NOMO-1 (cell line): Measurements from ENCODE around the gene TEAD1.

Source experiments
- DNase-seq, 2 experiments: peaks; one replicate each; lab custom pipeline; 2025; ENCODE audit not compliant: unreplicated experiment in 2 of 2; lab: John Stamatoyannopoulos, UW

TEAD1 gene

DNA sequence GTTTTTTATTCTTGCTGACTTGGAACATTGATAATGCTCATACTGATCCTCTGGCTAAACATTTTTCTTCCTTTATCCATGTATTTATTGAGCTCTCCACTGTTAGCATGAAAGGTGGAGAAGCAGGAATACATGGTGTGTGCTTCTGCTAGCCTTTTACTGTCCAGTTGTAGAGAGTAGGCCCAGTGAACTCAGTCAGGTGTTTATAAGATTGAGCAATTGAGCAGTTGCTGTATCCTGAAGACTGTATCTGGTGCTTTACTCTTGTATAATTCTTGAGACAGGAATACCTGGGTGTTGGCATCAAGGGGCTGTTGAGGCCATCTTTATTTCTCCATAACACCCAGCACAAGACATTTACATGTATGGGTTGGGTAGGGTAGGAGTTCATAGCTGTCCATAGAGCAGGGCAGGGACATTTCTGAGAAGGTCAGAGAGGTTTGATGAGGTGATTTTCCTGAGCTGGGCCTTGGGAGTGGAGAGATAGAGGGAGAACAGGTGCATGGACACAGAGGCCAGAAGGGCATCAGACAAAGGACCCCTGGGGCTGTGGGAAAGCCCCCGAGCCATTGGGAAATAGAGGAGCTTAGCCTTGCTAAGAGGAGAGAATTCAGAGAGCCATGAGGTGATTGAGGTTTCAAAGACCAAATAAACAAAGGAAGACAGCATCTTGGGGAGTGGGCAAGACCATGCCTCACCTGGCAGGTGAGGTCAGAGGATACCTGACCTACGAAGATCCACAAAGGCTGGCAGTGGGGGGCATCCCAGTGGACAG, 155.5 kb downstream of the TEAD1 start:
- DNase-seq: no peak

GRCh38 chr11:12831471-12832202, 157.4 kb downstream of the TEAD1 start:
- DNase-seq: no peak

GRCh38 chr11:12832480-12833224, 158.4 kb downstream of the TEAD1 start:
- no peak for DNase-seq

DNA sequence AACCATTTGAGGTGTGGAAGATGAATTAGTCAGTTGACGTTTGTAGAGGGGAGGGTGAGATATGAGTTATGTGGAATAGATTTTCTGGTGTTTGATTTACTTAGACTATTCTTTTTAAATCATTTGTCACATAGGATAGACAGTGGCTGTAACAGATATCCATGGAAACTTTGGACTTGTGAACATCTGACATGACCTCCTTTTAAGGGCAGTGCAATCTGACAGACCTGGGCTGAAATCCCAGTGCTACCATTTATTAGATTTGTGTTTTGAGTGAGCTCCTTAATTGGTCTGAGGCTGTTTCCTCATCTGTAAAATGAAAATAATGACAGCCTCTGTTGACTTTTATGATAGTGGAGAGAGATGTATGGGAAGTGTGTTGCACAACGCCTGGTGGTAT, 159.9 kb downstream of the TEAD1 start:
- no peak for DNase-seq

DNA sequence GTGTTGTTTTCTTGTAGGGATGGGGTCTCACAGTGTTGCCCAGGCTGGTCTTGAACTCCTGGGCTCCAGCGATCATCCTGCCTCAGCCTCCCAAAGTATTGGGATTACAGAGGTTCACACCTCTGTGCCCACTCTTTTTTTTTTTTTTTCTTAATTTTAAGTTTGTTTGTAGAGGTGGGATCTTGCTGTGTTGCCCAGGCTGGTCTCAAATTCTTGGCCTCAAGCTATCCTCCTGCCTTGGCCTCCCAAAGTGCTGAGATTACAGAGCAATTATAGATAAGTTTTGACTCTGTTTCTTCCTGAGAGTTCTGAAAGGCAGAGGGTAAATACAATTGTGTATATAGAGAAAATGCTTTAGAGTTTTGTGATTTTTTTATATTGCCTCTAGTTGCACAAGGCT, 160.4 kb downstream of the TEAD1 start:
- DNase-seq: no peak

- no peak for DNase-seq
Measured at GRCh38 chr11:12835286-12835685, 161.1 kb downstream of the TEAD1 start.

DNA sequence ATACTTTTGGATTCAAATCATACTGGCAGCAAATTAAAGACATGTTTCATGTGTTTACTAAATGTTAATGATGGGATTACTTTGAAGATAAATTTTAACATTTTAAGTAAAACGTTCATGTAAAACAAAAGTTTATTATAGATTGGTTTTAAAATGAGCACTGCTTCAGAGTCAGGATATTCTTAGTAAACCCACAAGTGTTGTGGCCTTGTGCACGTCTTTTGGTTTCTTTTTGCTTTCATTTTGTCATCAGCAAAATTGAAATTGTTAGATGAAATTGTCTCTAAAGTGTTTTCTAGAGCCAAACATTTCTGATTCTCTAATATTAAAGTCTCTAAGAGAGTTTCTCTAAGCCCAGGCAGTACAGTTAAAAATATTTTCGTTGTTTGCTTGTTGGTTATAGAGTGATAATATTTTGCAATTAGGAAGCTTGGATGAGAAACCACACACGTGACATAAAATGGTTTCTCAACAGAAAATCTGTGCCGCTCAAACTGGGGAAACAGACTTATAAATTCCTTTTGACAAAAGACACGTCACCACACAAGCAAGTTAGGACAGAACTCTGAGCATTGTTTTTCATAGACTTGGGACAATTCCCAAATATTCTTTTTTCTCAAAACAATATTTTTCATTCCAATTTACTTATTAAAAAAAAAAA, 164.4 kb downstream of the TEAD1 start:
- DNase-seq: peak in 1 of 2 experiments; percentile 23

GRCh38 chr11:12840871-12841660, 166.8 kb downstream of the TEAD1 start:
- no peak for DNase-seq

GRCh38 chr11:12841946-12842630, 167.9 kb downstream of the TEAD1 start:
- peak in 1 of 2 experiments; percentile 62 for DNase-seq

GRCh38 chr11:12842933-12843636, 168.9 kb downstream of the TEAD1 start:
- DNase-seq: no peak

DNA sequence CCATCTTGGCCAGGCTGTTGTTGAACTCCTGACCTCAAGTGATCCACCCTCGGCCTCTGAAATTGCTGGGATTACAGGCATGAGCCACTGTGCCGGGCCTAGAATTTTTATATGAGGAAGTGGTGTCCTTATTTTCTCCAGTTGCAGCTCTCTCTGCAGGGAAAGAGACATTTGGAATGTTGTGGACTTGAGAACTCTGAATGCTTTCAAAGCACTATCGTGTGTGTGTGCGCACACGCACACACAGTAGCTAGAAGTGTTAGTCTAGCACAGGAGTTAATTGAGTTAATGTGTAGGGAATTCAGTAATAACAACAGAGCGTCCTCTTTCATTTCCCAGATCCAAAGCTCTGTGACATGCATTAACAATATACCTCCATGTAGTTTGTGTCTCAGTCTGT, 170.9 kb downstream of the TEAD1 start:
- DNase-seq: no peak

GRCh38 chr11:12845739-12846358, 171.6 kb downstream of the TEAD1 start:
- no peak for DNase-seq

- DNase-seq: no peak
Measured at GRCh38 chr11:12846786-12847615, 172.8 kb downstream of the TEAD1 start.

GRCh38 chr11:12848413-12848812, 174.2 kb downstream of the TEAD1 start:
- DNase-seq: no peak

- no peak for DNase-seq
Measured at GRCh38 chr11:12853325-12853651, 179.1 kb downstream of the TEAD1 start.

- DNase-seq: no peak
Measured at GRCh38 chr11:12853652-12854296, 179.6 kb downstream of the TEAD1 start.

- no peak for DNase-seq
Measured at GRCh38 chr11:12854297-12854661, 180.1 kb downstream of the TEAD1 start.
